ENCODE results near the gene JOSD1.

- TF ChIP-seq CTCF (IDR thresholded peaks at IDR 0.05) (no peak), POLR2A (IDR thresholded peaks at IDR 0.05) (no peak)
These were observed 16.5 kb upstream of the JOSD1 start for GRCh38 chr22:38717244-38717643.
